Aorta (tissue), 5 donors: ENCODE data around the gene CELF4. TPM values are rescaled to one million over a fixed set of nuclear protein-coding genes. Genes with fewer than 3 reads are reported as not detected.

Source experiments
- ATAC-seq: fragments of 200-7000 bp; cut with Tn5 transposase; one replicate; pipeline ENCODE4 v1.9.1; 2022; ENCODE audit warnings: moderate library complexity; ENCODE audit not compliant: low FRiP score
- DNase-seq, 2 donors: peaks; one replicate each; pipeline ENCODE4 v3.0.0-alpha.2; 2020
- H3K27ac ChIP-seq, 2 donors: one replicate each; pipeline ENCODE4 v1.5.1; 2013; ENCODE audit warnings: low read length in 2 of 2, mild to moderate bottlenecking in 2 of 2, moderate library complexity in 2 of 2, control low read depth in 1 of 2, inconsistent platforms in 1 of 2, low read depth in 1 of 2
- H3K27me3 ChIP-seq, 2 donors: one replicate each; pipeline ENCODE4 v1.6.1; 2013; ENCODE audit warnings: control low read depth in 1 of 2, low read length in 1 of 2, mild to moderate bottlenecking in 1 of 2, moderate library complexity in 1 of 2; ENCODE audit not compliant: insufficient read depth in 2 of 2, control insufficient read depth in 1 of 2
- H3K36me3 ChIP-seq, 2 donors: one replicate each; pipeline ENCODE4 v1.6.1; 2013; ENCODE audit warnings: control low read depth in 1 of 2, low read length in 1 of 2, mild to moderate bottlenecking in 1 of 2; ENCODE audit not compliant: insufficient read depth in 2 of 2, control insufficient read depth in 1 of 2
- H3K4me1 ChIP-seq, 2 donors: one replicate each; pipeline ENCODE4 v1.6.1; 2013; ENCODE audit warnings: low read length in 2 of 2, control low read depth in 1 of 2, mild to moderate bottlenecking in 1 of 2, moderate library complexity in 1 of 2; ENCODE audit not compliant: insufficient read depth in 2 of 2, control insufficient read depth in 1 of 2
- H3K4me3 ChIP-seq, 2 donors: one replicate each; pipeline ENCODE4 v1.5.1; 2013; ENCODE audit warnings: low read length in 2 of 2, control low read depth in 1 of 2, mild to moderate bottlenecking in 1 of 2
- H3K9me3 ChIP-seq: one replicate; pipeline ENCODE4 v1.6.1; 2013; ENCODE audit warnings: mild to moderate bottlenecking, low read length; ENCODE audit not compliant: control insufficient read depth
- WGBS, 2 donors: extraction: QIAGEN DNeasy Blood & Tissue Kit; methylation state at CpG; one replicate each; pipeline ENCODE4 v1.1.7; 2013; 5-methylcytosine and 5-hydroxymethylcytosine counted together
- intact Hi-C, 2 donors: fragments of 100-400 bp; cut with DNase I; formaldehyde crosslinking; loops; one replicate each; pipeline versions ENCODE4 v1.14.2 to v1.15.0; 2022
- polyA plus RNA-seq, 2 donors: library from polyadenylated mRNA; stranded (reverse); fragments of 200-250 nt; gene quantifications; one replicate each; pipeline ENCODE4 v1.2.3, GENCODE V29; 2013
- total RNA-seq, 2 donors: library from RNA; stranded (reverse); fragmentation: NEBNext Ultra II Directional; extraction: Animal tissue kit (Norgen Biotek cat#: 25700); gene quantifications; one replicate each; pipeline ENCODE4 v1.2.1, GENCODE V29; 2021
- donor health status: healthy with polysubstance abuse.
- donor health status: Bipolar disorder and iron deficiency.
- donor health status: DM: no; HTN: no; CAD: no.
- donor health status: DM: no; HTN: no; CAD: no.
- donor health status: DM: yes; HTN: yes; CAD: no.

Gene CELF4
- total and polyA plus RNA-seq, 4 donors, result 0.51 TPM; not detected in 3

DNA sequence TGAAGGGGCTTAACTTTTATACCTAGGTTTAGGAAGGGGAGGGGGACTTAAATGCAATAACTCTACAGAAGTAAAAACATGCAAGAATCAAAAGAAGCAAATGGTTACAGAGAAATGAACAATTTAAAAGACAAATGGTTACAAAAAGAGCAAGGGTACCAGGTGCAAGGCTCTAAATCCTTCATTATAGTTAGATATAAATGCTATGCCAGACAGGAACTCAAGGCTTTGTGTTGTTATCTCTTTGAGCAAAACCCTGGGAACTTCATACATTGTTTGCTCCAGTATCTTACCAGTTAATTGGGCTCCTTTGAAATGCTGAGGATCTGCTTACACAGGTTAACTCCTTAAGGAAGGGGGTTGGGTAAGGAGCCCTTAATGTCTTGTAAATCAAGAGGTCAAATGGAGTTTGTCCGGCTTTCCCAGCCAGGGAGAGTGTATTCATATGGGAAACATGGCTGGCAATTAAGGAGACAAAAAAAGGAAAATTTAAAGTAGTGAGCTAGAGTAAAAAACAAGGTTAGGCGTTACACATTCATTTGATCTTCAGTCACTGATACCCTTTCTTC, 347.5 kb downstream of the CELF4 start:
- Histone ChIP-seq H3K4me1 (no peaks in the 10 kb centered on the region), H3K27me3 (no peaks in the 10 kb centered on the region), H3K4me3 (no peak overlapping the region), H3K27ac (no peak overlapping the region), H3K9me3 (no peaks in the 10 kb centered on the region), H3K36me3 (no peaks in the 10 kb centered on the region)
- intact Hi-C loops, result no loop called here
- no peak for ATAC-seq
- no peak for DNase-seq
- WGBS, 2 donors, result 45 to 71% methylated on average over 2 of the region's 2 CpGs

DNA sequence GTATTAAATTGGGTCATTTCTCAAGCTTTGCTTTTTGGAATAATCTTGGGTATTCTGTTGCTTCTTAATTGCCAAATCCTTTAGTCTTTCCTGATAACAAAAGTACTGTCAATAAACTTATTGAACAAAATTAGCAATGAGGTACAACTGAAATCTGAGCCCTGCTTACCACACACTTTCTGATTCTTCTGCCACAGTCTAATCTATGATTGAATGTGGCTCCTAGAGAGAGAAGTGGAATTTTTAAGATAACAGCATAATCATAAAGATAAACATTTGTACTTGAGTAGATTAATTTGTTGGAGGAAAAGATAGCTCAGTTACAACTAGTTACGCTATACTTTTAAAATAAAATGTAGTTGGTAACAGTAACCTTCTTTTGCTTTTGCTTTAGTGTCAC, 354.8 kb downstream of the CELF4 start:
- WGBS, 2 donors, result 13 to 60% methylated on average over 1 of the region's 1 CpG
- no peak overlapping the region for H3K4me3 ChIP-seq
- no peaks in the 10 kb centered on the region for H3K9me3 ChIP-seq
- intact Hi-C loops, result no loop called here
- no peak for ATAC-seq
- H3K4me1 ChIP-seq, result no peaks in the 10 kb centered on the region
- H3K27ac ChIP-seq, result no peak overlapping the region
- no peaks in the 10 kb centered on the region for H3K27me3 ChIP-seq
- no peak for DNase-seq
- H3K36me3 ChIP-seq, result no peaks in the 10 kb centered on the region

DNA sequence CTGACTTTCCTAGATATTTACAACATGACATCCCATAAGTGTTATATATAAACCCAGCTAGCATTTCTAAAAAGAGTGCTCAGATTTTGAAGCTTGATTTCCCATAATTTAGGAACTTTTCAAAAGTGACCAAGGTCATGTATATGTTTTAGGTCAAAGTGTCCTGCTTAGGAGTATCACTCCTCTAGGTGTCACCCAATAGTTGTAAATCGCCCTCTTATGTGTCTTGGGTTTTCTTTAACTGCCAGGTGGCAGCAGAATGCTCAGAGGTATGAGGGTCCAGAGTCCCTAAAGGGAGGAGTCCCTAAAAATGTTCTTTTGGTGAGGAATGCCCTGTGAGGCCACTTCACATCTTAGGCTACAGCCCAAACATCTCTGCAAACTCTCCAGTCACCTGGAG, 358.3 kb downstream of the CELF4 start:
- Histone ChIP-seq H3K9me3 (peaks cover 1% of the 10 kb centered on the region), H3K4me3 (no peak overlapping the region), H3K27me3 (no peaks in the 10 kb centered on the region), H3K4me1 (no peaks in the 10 kb centered on the region), H3K36me3 (no peaks in the 10 kb centered on the region), H3K27ac (no peak overlapping the region)
- intact Hi-C loops, result no loop called here
- no peak for ATAC-seq
- WGBS, 2 donors, result 87 to 90% methylated on average over 1 of the region's 1 CpG
- DNase-seq, result no peak

DNA sequence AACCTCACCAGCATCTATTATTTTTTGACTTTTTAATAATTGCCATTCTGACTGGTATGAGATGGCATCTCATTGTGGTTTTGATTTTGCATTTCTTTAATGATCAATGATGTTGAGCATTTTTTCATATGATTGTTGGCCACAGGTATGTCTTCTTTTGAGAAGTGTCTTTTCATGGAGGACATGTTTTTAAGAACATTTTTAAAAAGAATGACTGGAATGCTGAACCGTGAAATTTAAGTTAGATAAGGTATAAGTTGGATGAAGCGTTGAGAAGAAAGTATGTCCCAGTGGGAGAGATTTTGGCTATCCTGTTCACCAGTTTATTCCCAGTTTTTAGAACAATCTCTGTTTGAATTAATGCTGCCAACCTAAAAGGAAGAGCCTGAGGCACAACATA, 365.9 kb downstream of the CELF4 start:
- H3K27me3 ChIP-seq, result no peaks in the 10 kb centered on the region
- no peak for ATAC-seq

More for the DNA sequence above, 365.9 kb downstream of the CELF4 start:
- intact Hi-C loops, result no loop called here
- 57 to 65% methylated on average over 2 of the region's 2 CpGs for WGBS, 2 donors
- H3K4me1 ChIP-seq, result no peaks in the 10 kb centered on the region
- no peak overlapping the region for H3K27ac ChIP-seq
- H3K36me3 ChIP-seq, result no peaks in the 10 kb centered on the region
- no peak for DNase-seq
- H3K4me3 ChIP-seq, result no peak overlapping the region
- peaks cover 1% of the 10 kb centered on the region for H3K9me3 ChIP-seq
